GM19238 (cell line): Measurements from ENCODE around the gene TLR3.
"Not testable (repeated sequence)": the region's sequence is repeated elsewhere in the genome, so short reads cannot be mapped to it uniquely, and the experiment has no call there.

ENCODE experiments used
- DNase-seq: peaks from one replicate; pipeline ENCODE4 v3.0.0; 2011; ENCODE audit warnings: low spot score; ENCODE audit not compliant: insufficient read length

Gene TLR3

GRCh38 chr4:186047501-186047900 lies 21.5 kb upstream of the TLR3 start:
- DNase-seq = not testable (repeated sequence)

DNA sequence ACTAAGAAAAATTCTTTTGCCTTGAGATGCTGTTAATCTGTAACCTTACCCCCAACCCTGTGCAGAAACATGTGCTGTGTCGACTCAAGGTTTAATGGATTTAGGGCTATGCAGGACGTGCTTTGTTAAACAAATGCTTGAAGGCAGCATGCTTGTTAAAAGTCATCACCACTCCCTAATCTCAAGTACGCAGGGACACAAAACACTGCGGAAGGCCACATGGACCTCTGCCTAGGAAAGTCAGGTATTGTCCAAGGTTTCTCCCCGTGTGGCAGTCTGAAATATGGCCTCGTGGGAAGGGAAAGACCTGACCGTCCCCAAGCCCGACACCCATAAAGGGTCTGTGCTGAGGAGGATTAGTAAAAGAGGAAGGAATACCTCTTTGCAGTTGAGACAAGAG lies 18.8 kb upstream of the TLR3 start:
- not testable (repeated sequence) for DNase-seq

GRCh38 chr4:186051096-186051495 lies 17.9 kb upstream of the TLR3 start:
- DNase-seq = no peak

DNA sequence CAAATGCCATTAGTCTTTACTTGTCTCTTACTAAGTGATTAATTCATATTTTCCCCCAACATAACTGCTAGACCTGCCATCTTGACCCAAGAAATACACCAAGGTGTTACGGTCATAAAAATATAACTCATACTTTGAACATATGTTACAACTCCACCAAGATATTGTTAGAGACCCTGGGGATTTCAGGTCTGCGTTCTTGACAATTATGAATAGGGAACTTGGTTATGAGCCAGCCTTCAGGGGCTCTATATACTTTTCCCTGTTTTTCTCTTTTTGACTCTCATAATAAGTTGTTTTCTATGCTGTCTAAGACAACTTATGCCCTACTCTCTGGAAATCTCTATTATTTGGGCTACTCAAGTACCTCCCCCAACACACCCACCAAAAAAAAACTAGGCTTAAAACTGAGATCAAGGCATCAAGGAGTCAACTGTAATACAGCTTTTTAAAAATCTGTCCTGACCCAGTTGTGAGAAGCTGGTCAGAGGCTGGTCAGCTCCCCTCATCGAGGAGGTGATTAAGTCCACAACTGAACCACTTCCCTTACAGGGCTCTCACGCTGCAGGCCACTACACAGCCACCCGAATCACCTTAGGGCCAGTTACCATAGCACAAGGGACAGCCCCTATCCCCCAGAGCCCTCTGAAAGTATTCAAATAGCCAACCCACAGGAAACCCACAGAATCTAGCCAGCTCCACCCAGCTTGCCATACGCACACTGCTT lies 10.5 kb upstream of the TLR3 start:
- DNase-seq = peak; percentile 36

DNA sequence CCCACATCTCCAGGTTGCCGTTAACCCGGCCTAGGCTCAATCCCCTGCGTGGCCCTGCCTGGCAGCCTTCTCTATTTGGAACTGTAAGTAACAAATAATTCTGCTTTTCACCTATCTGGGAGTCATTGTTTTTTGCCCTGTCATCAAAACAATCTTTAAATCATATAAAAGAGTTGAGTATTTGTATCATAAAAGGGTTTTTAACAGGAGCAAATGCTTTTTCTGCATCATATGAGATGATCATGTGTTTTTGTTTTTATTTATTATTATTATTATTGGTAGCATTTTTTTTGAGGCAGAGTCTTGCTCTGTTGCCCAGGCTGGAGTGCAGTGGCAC lies 10.0 kb upstream of the TLR3 start:
- no peak for DNase-seq

DNA sequence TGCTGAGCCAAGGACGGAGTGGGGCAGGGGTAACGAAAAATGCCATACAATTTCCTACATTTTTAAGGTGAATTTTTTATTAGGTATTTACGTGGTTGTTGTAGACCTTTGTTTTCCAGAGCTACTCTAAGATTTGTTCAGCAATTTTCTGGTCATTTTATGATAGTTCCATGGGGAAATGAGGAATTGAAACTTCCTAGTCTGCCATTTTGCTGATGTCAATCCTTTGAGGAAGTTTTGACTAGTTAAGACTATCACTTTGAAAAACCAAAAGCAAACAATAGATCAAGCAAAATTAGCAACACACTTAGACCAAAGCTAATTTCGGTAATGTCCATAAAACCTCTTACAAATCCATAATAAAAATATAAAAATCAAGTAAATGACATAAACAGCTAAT lies 7.0 kb upstream of the TLR3 start:
- no peak for DNase-seq

DNA sequence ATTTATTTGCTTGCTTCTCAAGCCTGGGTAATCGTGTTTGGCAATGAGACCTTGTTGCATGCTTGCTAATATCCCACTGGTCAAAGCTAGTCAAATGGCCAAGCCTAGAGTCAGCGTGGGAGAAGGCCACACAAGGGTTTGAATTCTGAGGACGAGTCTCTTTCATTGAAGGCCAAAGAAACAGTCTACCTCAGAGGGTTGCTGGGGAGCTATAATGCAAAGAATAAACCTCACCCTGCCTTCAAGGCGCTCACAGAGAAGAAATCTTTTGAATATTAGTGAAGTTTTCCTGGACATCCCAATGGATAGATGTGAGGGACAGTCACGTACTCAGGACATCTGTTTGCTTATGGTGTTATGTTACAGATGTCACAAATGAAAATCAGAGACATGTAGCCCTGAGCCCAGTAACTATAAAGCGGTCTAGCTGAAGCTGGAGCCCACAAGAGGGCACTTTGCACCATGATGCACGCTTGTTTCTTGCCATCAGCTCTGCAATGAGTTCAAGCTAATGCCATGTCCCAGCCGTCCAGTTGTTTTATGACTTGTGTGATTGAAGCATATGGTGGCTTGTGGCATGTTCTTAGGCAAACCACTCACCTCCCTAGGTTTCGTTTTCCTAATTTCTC lies 1.1 kb upstream of the TLR3 start:
- DNase-seq = no peak

DNA sequence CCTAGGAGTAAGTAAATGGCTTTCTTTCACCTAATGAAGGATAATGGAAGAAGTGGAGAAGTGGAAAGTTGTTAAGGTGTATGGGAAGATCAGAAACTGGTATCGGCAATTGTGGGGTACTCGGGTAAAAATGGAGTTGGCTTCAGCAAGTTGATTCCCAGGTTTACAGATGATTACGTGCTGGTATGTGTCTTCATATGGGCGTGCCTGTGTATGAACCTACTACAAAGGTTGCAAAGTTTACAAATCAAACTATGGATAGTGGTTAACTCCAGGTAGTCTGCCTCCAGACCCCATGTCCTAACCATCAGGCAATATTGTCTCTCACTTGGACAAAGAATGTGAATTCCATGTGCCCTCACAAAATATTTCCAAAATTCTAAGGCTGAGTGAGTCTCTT lies 773 bp downstream of the TLR3 start:
- no peak for DNase-seq

GRCh38 chr4:186072516-186072915 lies 3.6 kb downstream of the TLR3 start:
- DNase-seq = no peak

- no peak for DNase-seq
Measured at GRCh38 chr4:186074189-186074588, 5.2 kb downstream of the TLR3 start.

GRCh38 chr4:186078981-186079638 lies 10.2 kb downstream of the TLR3 start:
- DNase-seq = no peak

- no peak for DNase-seq
Measured at GRCh38 chr4:186079694-186080093, 10.7 kb downstream of the TLR3 start.

GRCh38 chr4:186081202-186081807 lies 12.3 kb downstream of the TLR3 start:
- no peak for DNase-seq

DNA sequence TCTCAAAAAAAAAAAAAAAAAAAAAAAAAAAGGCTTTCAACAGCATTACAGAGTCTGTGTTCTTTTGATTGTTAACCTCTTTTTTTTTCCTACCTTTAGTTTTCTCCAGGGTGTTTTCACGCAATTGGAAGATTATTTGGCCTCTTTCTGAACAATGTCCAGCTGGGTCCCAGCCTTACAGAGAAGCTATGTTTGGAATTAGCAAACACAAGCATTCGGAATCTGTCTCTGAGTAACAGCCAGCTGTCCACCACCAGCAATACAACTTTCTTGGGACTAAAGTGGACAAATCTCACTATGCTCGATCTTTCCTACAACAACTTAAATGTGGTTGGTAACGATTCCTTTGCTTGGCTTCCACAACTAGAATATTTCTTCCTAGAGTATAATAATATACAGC lies 13.3 kb downstream of the TLR3 start:
- DNase-seq = no peak

GRCh38 chr4:186088523-186088922 lies 19.6 kb downstream of the TLR3 start:
- no peak for DNase-seq

DNA sequence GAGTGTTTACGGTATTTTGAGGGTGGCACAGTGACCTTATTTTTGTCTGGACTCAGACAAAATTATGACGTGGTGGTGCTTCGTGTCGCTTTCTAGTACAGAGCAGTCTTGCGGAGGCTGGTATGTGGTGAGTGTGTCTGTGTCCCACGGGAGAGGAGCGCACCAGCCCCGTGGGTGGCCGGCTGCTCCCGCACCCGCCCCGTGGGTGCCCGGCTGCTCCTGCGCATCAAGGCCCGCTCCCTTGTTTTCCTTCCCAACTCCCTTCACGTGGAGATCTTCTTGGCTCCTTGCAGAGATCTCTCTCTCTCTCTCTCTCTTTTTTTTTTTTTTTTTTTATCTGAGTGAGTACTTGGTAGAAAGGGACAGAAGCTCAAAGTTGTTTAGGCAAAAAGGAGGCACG lies 23.3 kb downstream of the TLR3 start:
- no peak for DNase-seq

- DNase-seq = no peak
Measured at GRCh38 chr4:186095406-186095805, 26.4 kb downstream of the TLR3 start.

GRCh38 chr4:186096681-186097165 lies 27.8 kb downstream of the TLR3 start:
- DNase-seq = no peak

- DNase-seq = no peak
Measured at GRCh38 chr4:186097386-186097785, 28.4 kb downstream of the TLR3 start.

GRCh38 chr4:186102931-186103330 lies 34.0 kb downstream of the TLR3 start:
- no peak for DNase-seq

GRCh38 chr4:186104114-186104889 lies 35.3 kb downstream of the TLR3 start, which contains the start of gene FAM149A:
TSS of gene FAM149A (plus strand) at chr4:186104704.
- peak; percentile 45 for DNase-seq
